ENCODE results near the gene CHURC1. TPM values are rescaled to one million over a fixed set of nuclear protein-coding genes. Genes with fewer than 3 reads are reported as not detected.

The CHURC1 gene
- 38.1 and 52.5 TPM in 2 replicates for total RNA-seq

DNA sequence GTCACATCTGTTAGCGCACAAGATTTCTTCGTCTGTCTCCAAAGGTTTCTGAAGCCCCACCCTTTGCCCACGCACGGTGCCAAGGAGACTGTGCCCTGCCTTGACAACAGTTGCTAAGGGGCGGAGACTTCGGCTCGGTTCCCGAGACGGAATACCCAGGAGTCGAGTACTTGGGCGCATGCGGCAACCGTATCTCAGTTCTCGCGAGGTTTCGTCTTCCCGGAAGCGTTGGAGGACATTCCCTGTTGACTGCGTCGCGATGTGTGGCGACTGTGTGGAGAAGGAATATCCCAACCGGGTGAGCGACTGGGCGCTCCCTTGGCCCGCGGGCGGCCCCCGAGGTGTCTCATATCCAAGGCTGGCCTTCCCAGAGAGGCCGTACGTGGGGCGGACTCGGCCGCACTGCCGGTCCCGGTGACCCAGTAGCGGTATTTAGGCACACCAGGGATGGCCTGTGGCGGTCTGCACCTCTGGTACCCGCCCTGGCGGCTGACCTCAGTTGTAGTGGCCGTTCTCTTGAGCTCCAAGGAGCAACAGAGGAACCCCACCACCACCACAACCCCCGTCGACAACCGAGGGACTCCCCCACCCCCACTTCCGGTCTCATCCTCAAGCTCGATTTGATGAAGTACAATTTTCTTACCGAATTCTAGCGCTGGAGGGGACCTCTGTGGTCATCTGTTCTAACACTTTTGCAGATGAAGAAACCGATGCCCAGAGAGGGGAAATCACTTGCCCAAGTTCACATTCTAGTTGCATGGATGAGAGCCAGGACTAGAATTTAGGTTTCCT, at the start of gene CHURC1:
CHURC1 (plus strand) TSS at position 219 of the 792 bp plus-strand sequence; CDS start at position 260, 41 bp downstream.

DNA sequence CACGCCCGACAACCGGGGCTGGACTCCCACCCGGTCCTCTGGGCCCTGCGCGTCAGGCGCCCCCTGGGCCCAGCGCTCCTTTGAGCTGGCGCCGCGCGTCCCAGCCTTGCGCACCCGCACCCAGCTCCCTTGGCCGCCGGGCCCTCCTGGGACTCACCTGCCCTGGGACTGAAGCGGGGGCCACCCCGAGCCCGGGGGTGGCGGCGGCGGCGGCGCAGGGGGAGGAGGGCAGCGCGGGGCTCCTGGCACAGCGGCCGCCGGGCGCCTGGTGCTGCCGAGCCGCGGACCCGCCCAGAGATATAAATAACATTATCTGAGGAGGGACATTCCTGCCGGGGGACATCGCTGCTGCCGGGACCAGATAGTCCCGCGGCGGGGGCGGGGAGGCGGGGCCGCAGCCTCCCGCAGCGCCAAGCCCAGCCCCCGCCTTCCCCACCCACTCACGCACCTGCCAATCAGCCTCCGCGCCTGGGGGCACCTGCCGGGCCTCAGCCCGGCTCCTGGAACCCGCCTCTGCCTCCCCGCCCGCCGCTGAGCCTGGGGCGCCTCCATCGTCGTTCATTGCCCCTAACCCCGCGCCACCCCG, 34.5 kb upstream of the CHURC1 start, which contains the start of gene SPTB:
SPTB (minus strand) TSS at position 273 of the 586 bp plus-strand sequence. CDS start 56,813 bp downstream, outside the sequence.

DNA sequence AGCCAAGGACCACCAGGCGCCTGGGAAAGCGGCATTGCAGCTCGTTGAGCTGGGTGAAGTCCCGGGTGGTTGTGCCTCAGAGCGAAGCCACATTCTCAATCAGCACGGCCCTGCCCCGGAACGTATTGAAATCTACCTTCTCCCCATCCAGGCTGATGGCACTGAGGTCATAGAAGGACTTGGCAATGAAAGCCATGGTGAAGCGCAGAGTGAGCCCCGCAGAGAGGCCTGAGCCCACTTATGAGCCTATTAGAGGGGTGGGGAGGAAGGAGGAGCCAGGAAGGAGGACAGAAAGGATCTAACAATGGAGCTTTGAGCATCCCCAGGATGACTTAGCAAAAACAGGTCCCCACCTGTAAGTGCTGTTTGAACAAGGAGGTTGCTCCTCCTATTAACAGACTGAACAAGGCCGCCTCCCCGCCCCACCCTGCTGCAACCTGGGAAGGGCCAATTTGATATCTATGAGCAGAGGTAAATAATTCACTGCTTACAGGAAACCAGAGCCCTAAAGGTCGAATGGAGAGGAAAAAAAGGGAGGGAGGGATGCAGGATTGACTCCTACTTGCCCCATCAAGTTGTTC, 28.4 kb downstream of the CHURC1 start, which contains the start of gene GPX2:
GPX2 (minus strand) TSS at position 215 of the 581 bp plus-strand sequence; CDS start at position 196, 19 bp downstream.

DNA sequence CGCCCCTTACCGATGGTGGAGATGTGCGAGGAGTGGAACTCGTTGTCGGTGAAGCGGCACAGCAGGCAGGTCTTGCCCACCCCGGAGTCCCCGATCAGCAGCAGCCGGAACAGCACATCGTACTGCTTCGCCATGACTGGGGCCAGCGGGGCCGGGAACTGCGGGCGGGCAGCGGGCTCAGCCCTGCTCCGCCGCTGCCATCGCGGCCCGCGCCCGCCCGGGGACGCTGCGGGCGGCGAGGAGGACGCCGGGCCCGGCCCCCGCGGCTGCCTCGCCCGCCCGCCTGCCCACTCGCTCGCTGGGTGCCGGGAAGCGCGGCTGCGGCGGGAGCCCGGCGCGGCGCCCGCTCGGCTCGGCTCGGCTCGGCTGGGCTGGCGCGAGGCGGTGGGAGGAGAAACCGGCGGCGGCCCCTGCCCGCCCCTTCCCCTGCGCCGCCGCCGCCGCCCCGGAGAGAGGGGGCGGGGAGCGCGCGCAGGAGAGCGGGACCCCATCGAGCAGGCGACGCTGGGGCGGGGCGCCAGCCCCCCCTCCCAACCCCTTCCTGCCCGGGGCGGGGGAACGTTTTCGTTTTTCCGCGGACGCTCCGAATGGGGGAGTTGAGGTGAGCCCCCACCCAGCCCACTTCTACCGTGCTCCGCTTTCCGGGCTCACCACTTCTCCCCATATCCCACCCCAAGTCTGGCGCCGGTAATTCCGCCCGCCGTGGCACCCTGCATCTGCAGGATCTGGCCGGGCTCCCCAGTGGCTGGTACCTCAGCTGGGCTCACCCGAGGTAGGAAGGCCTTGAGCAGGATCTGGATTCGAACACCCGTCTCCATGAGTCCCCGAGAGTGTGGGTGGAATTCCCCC, 57.9 kb downstream of the CHURC1 start, which contains the start of gene RAB15:
RAB15 (minus strand) TSS at position 394 of the 849 bp plus-strand sequence; CDS start at position 134, 260 bp downstream.

Other genes with a start within 250 kb of the CHURC1 start
- 2.3 and 2.6 TPM in 2 replicates for gene PLEKHG3, start 210.0 kb upstream of the CHURC1 start, total RNA-seq
- gene SPTB, start 34.5 kb upstream of the CHURC1 start, total RNA-seq = under 0.01 TPM in 1 of 2 replicates, not detected in the other
- not detected in 2 replicates for gene GPX2, start 28.3 kb downstream of the CHURC1 start, total RNA-seq
- 3.2 and 3.7 TPM in 2 replicates for gene RAB15, start 57.9 kb downstream of the CHURC1 start, total RNA-seq
- gene FNTB, start 72.4 kb downstream of the CHURC1 start, total RNA-seq = 11.7 and 13.5 TPM in 2 replicates
- gene MAX, start 188.1 kb downstream of the CHURC1 start, total RNA-seq = 27.7 and 31.2 TPM in 2 replicates